Thyroid gland (tissue), 4 donors: Measurements from ENCODE around the gene ANTXR2.

Experiments used
- CTCF ChIP-seq, 6 experiments: fragments of 200-600 bp in 3 of 6; fragments of 450-650 bp in 3 of 6; sonication (generic) in 3 of 6; IDR thresholded peaks; one replicate each; pipeline ENCODE4 v1.5.1; 2016 to 2019; ENCODE audit warnings: antibody characterized with exemption in 6 of 6, mild to moderate bottlenecking in 2 of 6, inconsistent platforms in 1 of 6, moderate library complexity in 1 of 6
- POLR2A ChIP-seq, 2 donors: fragments of 450-650 bp; IDR thresholded peaks; one replicate each; pipeline ENCODE4 v1.6.1; 2017; ENCODE audit warnings: antibody characterized with exemption in 2 of 2, mild to moderate bottlenecking in 2 of 2, moderate library complexity in 1 of 2

- TF ChIP-seq CTCF (IDR thresholded peaks at IDR 0.05) (no peak), POLR2A (IDR thresholded peaks at IDR 0.05) (no peak)
Observed at GRCh38 chr4:79980448-79980847, 92.6 kb downstream of the ANTXR2 start.
